ENCODE data around the gene OR4D6.
"Not testable (repeated sequence)": the region's sequence is repeated elsewhere in the genome, so short reads cannot be mapped to it uniquely, and the experiment has no call there.

Gene OR4D6
- 0 reads per million in 3 experiments for total RNA-seq

- DNase-seq: no peak
These were observed at the start of gene OR4D6 for GRCh38 chr11:59456661-59457060. Gene OR4D6 (plus strand): TSS chr11:59456961. CDS start chr11:59456961, 0 bp downstream.

DNA sequence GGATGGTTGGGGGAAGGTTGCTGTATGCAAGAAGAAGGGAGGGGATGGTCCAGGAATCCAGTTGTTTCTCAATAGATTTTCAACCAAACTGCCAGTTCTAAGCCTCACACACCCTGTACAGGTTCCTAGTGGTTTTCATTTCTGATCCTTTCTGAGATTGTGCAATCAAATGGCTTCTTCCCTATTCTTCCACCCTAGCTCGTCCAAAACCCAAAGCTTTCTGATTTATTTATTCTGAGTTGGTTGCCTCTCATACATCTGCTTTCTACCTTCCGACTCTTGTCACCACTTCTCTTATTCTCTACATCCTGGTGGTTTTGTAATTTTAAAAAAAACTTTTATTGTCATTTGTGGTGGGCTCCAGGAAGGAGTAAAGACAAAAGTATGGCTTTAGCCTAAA, 43.1 kb upstream of the OR4D6 start:
- DNase-seq: no peak

DNA sequence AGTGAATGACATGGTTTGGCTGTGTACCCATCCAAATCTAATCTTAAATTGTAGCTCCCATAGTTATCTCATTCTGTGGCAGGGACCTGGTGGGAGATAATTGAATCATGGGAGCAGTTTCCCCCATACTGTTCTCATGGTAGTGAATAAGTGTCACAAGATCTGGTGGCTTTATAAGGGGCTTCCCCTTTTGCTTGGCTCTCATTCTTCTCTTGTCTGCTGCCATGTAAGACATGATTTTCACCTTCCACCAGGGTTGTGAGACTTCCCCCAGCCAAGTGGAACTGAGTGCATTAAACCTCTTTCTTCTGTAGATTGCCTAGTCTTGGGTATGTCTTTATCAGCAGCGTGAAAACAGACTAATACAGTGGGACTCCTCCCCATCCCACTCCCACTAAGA, 41.6 kb upstream of the OR4D6 start:
- DNase-seq: no peak

GRCh38 chr11:59416613-59417012, 40.1 kb upstream of the OR4D6 start:
- no peak for DNase-seq

DNA sequence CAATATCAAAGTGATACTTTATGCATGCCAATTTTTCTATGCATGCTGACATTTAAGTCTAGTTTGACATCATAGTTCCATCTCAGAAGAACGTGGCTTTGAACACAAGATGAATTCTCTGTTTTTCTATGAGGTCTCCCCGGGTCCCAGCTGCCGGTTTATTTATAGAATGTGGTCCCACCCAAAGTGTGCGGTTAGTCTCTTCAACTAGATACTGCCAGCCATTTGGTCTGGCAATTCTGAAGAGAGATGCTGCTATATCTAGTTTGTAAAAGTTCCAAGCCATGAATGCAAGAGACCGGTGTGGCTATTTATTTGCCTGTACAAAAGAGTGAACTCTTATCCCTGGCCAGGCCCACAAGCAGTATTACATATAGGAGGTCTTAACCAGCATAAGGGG, 39.7 kb upstream of the OR4D6 start:
- DNase-seq: no peak

GRCh38 chr11:59418156-59418555, 38.6 kb upstream of the OR4D6 start:
- DNase-seq: no peak

GRCh38 chr11:59423835-59424234, 32.9 kb upstream of the OR4D6 start:
- no peak for DNase-seq

- no peak for DNase-seq
These were observed 31.6 kb upstream of the OR4D6 start for GRCh38 chr11:59425131-59425530.

GRCh38 chr11:59426361-59427067, 30.2 kb upstream of the OR4D6 start, which contains the start of gene OR5A2:
Gene OR5A2 (minus strand): TSS chr11:59426413. CDS start chr11:59422953, 3,460 bp downstream.
- DNase-seq: no peak

DNA sequence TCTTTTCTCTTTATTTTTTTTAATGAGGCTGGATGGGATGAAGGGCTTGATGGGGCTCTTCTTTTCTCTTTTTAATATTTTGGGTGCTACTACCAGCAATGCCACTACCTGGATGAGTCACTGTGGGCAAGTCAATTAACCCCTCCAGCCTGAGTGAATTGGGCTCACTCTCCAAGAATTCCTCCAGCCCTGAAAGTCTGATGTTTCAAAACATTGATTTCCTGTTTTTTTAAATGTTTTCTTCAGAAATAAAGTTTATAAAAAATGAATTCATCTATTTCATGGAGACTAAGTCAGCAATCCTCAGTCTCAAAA, 29.7 kb upstream of the OR4D6 start:
- no peak for DNase-seq

- DNase-seq: peak; percentile 50
These were observed 26.7 kb upstream of the OR4D6 start for GRCh38 chr11:59429924-59430516.

GRCh38 chr11:59436169-59436568, 20.6 kb upstream of the OR4D6 start, which contains the start of gene OR5A1:
Gene OR5A1 (plus strand): TSS chr11:59436469. CDS start chr11:59443169, 6,700 bp downstream.
- no peak for DNase-seq

GRCh38 chr11:59437770-59438169, 19.0 kb upstream of the OR4D6 start:
- no peak for DNase-seq

GRCh38 chr11:59445624-59446023, 11.1 kb upstream of the OR4D6 start:
- not testable (repeated sequence) for DNase-seq

DNA sequence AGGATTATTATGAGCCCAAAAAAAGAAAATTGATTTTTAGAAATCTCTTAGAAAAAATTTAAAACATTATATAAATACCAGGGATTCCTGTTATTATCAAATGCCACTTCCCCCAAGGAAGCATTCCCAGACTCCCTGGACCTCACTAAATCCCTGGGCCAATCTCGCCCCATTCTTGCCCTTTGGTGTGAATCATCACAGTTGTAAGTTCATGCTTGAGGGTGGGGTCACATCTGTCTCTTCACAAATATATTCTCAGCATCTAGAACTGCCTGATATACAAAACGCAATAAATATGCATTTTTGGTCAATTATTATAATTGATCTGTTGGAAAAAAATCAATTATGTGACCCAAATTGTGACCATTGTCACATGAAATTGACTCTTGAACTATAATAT, 8.3 kb upstream of the OR4D6 start:
- DNase-seq: no peak

DNA sequence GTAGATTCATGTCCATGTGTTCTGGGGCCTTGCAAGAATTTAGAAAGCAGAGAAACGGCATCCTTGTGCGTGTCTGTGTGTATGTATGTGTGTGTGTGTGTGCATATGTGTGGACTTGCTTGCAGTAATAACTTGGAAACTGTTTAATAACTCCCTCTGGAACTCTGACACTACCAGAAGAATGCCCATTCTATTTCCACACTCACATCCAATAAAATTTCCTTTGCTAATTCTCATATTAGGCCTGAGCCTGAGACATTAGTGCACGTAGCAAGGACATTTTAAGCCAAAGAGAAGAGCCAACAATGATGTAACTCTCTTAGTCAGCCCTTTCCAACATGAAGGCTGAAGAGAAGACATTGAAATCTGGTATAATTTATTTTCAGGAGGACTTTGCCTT, 3.2 kb downstream of the OR4D6 start:
- no peak for DNase-seq

- DNase-seq: no peak
These were observed 6.5 kb downstream of the OR4D6 start for GRCh38 chr11:59463190-59463641.

DNA sequence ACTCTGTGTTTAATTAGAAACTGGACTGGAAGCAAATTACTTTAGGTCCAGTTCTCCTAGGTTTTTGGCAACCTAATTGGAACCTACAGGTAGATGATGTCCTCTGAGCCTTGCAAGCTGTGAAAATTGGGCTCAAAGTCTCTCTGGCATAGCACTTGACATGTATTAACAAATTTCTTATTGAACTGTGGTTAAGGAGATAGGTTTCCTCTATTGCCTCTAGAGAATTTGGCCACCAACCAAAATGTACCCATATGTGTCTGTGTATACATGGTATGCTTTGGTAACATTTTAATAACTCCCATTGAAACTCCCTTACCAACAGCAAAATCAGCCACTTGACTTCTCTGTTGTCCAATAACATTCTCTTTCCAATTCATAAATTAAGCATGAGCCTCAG, 16.3 kb downstream of the OR4D6 start, which contains the start of gene OR4D10:
OR4D10 (plus strand) TSS at position 301 of the 400 bp plus-strand sequence. CDS start 4,115 bp downstream, outside the sequence.
- no peak for DNase-seq

- no peak for DNase-seq
These were observed 18.4 kb downstream of the OR4D6 start for GRCh38 chr11:59475176-59475575.

- no peak for DNase-seq
These were observed 23.1 kb downstream of the OR4D6 start for GRCh38 chr11:59479906-59480305.

DNA sequence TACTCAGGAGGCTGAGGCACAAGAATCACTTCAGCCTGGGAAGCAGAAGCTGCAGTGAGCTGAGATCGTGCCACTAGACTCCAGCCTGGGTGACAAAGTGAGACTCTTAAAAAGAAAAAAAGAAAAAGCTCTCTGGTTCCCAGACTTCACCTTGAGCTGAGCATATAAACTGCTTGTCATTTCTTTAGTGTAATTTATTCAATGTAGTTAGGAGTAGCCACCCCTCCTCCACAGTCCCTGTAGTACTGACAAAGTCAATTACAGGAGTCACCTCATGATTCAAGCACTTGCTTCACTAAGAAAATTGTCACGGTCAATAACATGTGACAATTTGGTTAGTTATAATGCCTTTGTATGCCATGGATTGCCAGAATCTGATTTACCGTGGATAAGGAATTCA, 23.6 kb downstream of the OR4D6 start:
- DNase-seq: no peak

DNA sequence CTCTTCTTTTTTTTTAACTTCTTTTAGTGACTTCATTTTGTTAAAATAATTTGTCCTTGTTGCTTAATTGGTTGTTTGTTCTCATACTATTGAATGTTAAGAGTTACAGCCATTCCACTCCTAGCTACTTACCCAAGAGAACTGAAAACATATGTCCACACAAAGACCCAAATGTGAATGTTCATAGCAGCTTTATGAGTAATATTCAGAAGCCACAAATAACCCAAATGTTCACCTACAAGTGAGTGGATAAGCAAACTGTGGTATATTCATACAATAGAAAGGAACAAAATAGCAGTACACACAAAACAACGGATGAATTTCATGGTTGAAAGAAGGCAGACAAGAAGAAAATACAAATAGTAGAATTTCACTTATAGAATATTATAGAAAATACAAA, 45.2 kb downstream of the OR4D6 start:
- no peak for DNase-seq

GRCh38 chr11:59503276-59503675, 46.5 kb downstream of the OR4D6 start, which contains the start of gene OR4D11:
Gene OR4D11 (plus strand): TSS chr11:59503576. CDS start chr11:59503576, 0 bp downstream.
- no peak for DNase-seq
